HL-60 (cell line): ENCODE measurements around the gene KCTD16.

Experiments
- DNase-seq, 2 experiments: peaks; one replicate each; pipeline ENCODE4 v3.0.0-alpha.2; 2010 to 2020; ENCODE audit warnings: low read depth in 1 of 2, low spot score in 1 of 2
- H3K27ac ChIP-seq: fragments of 250-450 bp; sonication (Bioruptor Pico); replicated peaks from 2 replicates; pipeline ENCODE4 v1.5.1; 2020; ENCODE audit warnings: mild to moderate bottlenecking, moderate library complexity
- H3K27me3 ChIP-seq: fragments of 250-450 bp; sonication (Bioruptor Pico); 2 replicates; pipeline ENCODE4 v1.5.1; 2021; ENCODE audit warnings: mild to moderate bottlenecking, moderate library complexity; ENCODE audit not compliant: insufficient read depth, poor library complexity, severe bottlenecking
- H3K4me3 ChIP-seq: replicated peaks from 2 replicates; pipeline ENCODE4 v1.5.1; 2011; ENCODE audit warnings: mild to moderate bottlenecking, control low read depth, low read length; ENCODE audit not compliant: insufficient read depth
- GABPA ChIP-seq: IDR thresholded peaks from 2 replicates; pipeline ENCODE4 v1.6.1; 2012; ENCODE audit warnings: low read depth
- POLR2AphosphoS5 ChIP-seq: IDR thresholded peaks from 2 replicates; pipeline ENCODE4 v1.6.1; 2012; ENCODE audit warnings: low read depth
- SPI1 ChIP-seq: IDR thresholded peaks from 2 replicates; pipeline ENCODE4 v1.6.1; 2012; ENCODE audit warnings: low read depth, mild to moderate bottlenecking, borderline replicate concordance
- TF ChIP-seq, protein P1 (sequence below): IDR thresholded peaks from one replicate; pipeline ENCODE4 v1.5.1; 2011; ENCODE audit warnings: low read length, control low read depth, inconsistent platforms; ENCODE audit not compliant: insufficient read depth
- TF ChIP-seq, protein P2 (sequence below): IDR thresholded peaks from 2 replicates; pipeline ENCODE4 v1.6.1; 2012; ENCODE audit warnings: low read depth; ENCODE audit not compliant: insufficient replicate concordance

The KCTD16 gene

DNA sequence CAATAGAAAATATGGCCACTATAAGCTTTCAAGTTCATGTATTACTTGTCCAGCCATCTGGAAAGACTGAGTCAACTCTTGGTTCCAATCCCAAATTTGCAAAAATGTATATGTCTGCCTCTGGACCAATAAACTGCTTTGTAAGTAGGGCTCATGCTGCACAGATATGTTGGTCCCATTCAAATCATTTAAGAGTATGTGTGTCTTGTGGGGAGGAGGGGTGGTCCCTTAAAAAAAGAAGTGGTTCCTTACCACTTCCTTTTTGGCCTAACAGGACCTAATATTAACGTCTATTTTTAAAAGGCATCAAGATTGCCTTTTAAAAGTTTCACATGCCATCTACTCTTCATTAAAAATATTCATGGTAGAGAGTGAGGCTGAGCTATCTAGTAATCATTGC is 214.9 kb downstream of the KCTD16 start:
- Histone ChIP-seq H3K4me3 (no peak overlapping the region), H3K27ac (no peak overlapping the region), H3K27me3 (no peaks in the 10 kb centered on the region)
- TF ChIP-seq GABPA, result no peak
- TF ChIP-seq POLR2AphosphoS5, result no peak
- TF ChIP-seq SPI1, result 0 out of 2 replicates have a peak, but pooled peaks have one; percentile 16
- TF ChIP-seq, protein P1, sequence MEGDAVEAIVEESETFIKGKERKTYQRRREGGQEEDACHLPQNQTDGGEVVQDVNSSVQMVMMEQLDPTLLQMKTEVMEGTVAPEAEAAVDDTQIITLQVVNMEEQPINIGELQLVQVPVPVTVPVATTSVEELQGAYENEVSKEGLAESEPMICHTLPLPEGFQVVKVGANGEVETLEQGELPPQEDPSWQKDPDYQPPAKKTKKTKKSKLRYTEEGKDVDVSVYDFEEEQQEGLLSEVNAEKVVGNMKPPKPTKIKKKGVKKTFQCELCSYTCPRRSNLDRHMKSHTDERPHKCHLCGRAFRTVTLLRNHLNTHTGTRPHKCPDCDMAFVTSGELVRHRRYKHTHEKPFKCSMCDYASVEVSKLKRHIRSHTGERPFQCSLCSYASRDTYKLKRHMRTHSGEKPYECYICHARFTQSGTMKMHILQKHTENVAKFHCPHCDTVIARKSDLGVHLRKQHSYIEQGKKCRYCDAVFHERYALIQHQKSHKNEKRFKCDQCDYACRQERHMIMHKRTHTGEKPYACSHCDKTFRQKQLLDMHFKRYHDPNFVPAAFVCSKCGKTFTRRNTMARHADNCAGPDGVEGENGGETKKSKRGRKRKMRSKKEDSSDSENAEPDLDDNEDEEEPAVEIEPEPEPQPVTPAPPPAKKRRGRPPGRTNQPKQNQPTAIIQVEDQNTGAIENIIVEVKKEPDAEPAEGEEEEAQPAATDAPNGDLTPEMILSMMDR, result no peak
- TF ChIP-seq, protein P2, sequence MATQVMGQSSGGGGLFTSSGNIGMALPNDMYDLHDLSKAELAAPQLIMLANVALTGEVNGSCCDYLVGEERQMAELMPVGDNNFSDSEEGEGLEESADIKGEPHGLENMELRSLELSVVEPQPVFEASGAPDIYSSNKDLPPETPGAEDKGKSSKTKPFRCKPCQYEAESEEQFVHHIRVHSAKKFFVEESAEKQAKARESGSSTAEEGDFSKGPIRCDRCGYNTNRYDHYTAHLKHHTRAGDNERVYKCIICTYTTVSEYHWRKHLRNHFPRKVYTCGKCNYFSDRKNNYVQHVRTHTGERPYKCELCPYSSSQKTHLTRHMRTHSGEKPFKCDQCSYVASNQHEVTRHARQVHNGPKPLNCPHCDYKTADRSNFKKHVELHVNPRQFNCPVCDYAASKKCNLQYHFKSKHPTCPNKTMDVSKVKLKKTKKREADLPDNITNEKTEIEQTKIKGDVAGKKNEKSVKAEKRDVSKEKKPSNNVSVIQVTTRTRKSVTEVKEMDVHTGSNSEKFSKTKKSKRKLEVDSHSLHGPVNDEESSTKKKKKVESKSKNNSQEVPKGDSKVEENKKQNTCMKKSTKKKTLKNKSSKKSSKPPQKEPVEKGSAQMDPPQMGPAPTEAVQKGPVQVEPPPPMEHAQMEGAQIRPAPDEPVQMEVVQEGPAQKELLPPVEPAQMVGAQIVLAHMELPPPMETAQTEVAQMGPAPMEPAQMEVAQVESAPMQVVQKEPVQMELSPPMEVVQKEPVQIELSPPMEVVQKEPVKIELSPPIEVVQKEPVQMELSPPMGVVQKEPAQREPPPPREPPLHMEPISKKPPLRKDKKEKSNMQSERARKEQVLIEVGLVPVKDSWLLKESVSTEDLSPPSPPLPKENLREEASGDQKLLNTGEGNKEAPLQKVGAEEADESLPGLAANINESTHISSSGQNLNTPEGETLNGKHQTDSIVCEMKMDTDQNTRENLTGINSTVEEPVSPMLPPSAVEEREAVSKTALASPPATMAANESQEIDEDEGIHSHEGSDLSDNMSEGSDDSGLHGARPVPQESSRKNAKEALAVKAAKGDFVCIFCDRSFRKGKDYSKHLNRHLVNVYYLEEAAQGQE, result no peak
- DNase-seq, result no peak

DNA sequence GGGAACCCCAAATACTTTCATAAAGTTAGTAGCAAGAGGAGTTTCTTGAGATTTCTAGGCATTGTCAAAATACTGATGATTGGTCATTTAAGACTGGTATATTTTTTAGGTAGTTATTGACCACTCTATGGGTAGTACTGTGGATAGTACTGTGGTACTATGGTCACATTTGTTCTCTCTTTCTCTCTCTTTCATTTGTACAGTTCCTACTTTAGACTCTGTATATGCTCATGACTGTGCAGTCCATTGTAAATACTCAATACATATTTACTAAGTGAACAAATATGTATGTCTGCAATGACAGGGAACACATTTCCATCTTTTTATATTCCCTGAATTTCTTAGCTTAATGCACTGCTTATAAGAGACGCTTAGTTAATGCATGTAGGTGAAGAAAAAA is 215.6 kb downstream of the KCTD16 start:
- no peak for DNase-seq
- no peak overlapping the region for H3K4me3 ChIP-seq
- no peaks in the 10 kb centered on the region for H3K27me3 ChIP-seq
- TF ChIP-seq GABPA, result no peak
- no peak for TF ChIP-seq POLR2AphosphoS5
- TF ChIP-seq, protein P2, result no peak
- no peak for TF ChIP-seq SPI1
- TF ChIP-seq, protein P1, result no peak
- H3K27ac ChIP-seq, result no peak overlapping the region

DNA sequence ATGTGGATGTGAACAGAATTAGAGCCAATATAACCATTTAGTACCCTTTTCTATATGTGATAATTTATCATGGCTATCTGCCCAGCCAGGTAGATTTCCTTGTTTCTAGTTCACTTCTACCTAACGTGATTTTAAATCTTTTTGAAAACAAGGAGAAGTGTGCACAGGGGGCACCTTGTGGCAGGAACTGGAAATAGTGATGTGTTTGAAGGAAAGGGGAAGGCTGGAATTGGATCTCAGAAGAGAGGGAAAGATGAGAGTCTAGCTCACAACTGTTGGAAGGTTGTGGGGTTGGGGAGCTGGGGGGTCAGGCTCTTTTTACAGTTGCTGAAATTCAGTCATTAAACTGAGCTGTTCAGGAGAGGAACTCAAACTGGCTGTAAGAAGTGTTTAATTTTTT is 219.5 kb downstream of the KCTD16 start:
- no peak for DNase-seq
- H3K27ac ChIP-seq, result no peak overlapping the region
- H3K27me3 ChIP-seq, result no peaks in the 10 kb centered on the region
- TF ChIP-seq, protein P1, result no peak
- TF ChIP-seq, protein P2, result no peak
- TF ChIP-seq POLR2AphosphoS5, result no peak
- TF ChIP-seq GABPA, result no peak
- TF ChIP-seq SPI1, result peak; percentile 5; the same call in 1 of the 2 replicates
- no peak overlapping the region for H3K4me3 ChIP-seq
